Osteocyte (in vitro differentiated cells): Measurements from ENCODE around the gene LIN52. TPM values are rescaled to one million over a fixed set of nuclear protein-coding genes. Genes with fewer than 3 reads are reported as not detected.

Source experiments
- DNase-seq: peaks from one replicate; pipeline ENCODE4 v3.0.0; 2021; ENCODE audit warnings: mixed read lengths; ENCODE audit not compliant: unreplicated experiment; ENCODE audit errors: extremely low spot score
- H3K27ac Mint-ChIP-seq: one replicate; pipeline ENCODE4 v1.8.0; 2021; ENCODE audit warnings: mild to moderate bottlenecking, mixed read lengths; ENCODE audit not compliant: unreplicated experiment
- H3K27me3 Mint-ChIP-seq: one replicate; pipeline ENCODE4 v1.8.0; 2021; ENCODE audit warnings: mixed read lengths; ENCODE audit not compliant: unreplicated experiment
- H3K36me3 Mint-ChIP-seq: one replicate; pipeline ENCODE4 v1.8.0; 2021; ENCODE audit warnings: mixed read lengths; ENCODE audit not compliant: unreplicated experiment
- H3K4me1 Mint-ChIP-seq: one replicate; pipeline ENCODE4 v1.8.0; 2021; ENCODE audit warnings: mixed read lengths; ENCODE audit not compliant: unreplicated experiment
- H3K4me3 Mint-ChIP-seq: one replicate; pipeline ENCODE4 v1.8.0; 2021; ENCODE audit warnings: mild to moderate bottlenecking, moderate library complexity, mixed read lengths; ENCODE audit not compliant: unreplicated experiment
- H3K9me3 Mint-ChIP-seq: one replicate; pipeline ENCODE4 v1.8.0; 2021; ENCODE audit warnings: mixed read lengths; ENCODE audit not compliant: unreplicated experiment
- CTCF ChIP-seq: fragments of 200-600 bp; sonication (generic); IDR thresholded peaks from 2 replicates; pipeline ENCODE4 v1.5.0; 2021; ENCODE audit warnings: antibody characterized with exemption, mild to moderate bottlenecking, moderate library complexity
- total RNA-seq: library from RNA; stranded (reverse); gene quantifications from 2 replicates; pipeline ENCODE4 v1.2.1, GENCODE V29; 2021

Gene LIN52
- total RNA-seq, 1 donor from 2014 or later, result 9.0 TPM

GRCh38 chr14:74207943-74208342 is 123.2 kb downstream of the LIN52 start:
- Mint-ChIP-seq H3K4me1 (no peaks in the 10 kb centered on the region), H3K36me3 (peaks cover 3% of the 10 kb centered on the region), H3K9me3 (no peaks in the 10 kb centered on the region), H3K27ac (no peak overlapping the region), H3K4me3 (no peak overlapping the region), H3K27me3 (peaks cover 13% of the 10 kb centered on the region)
- TF ChIP-seq CTCF, result no peak
- no peak for DNase-seq

- DNase-seq, result no peak
- peaks cover 17% of the 10 kb centered on the region for H3K27me3 Mint-ChIP-seq
- TF ChIP-seq CTCF, result no peak
- no peak overlapping the region for H3K4me3 Mint-ChIP-seq
- no peaks in the 10 kb centered on the region for H3K4me1 Mint-ChIP-seq
- H3K27ac Mint-ChIP-seq, result no peak overlapping the region
- H3K36me3 Mint-ChIP-seq, result no peaks in the 10 kb centered on the region
- no peaks in the 10 kb centered on the region for H3K9me3 Mint-ChIP-seq
Measured at GRCh38 chr14:74208642-74209041, 123.9 kb downstream of the LIN52 start.

GRCh38 chr14:74211945-74212580 is 127.3 kb downstream of the LIN52 start:
- Mint-ChIP-seq H3K27ac (no peak overlapping the region), H3K36me3 (no peaks in the 10 kb centered on the region), H3K4me3 (no peak overlapping the region), H3K27me3 (peaks cover 28% of the 10 kb centered on the region), H3K9me3 (no peaks in the 10 kb centered on the region), H3K4me1 (no peaks in the 10 kb centered on the region)
- no peak for TF ChIP-seq CTCF
- no peak for DNase-seq

- Mint-ChIP-seq H3K27me3 (peaks cover 35% of the 10 kb centered on the region), H3K9me3 (no peaks in the 10 kb centered on the region), H3K4me3 (no peak overlapping the region), H3K4me1 (peaks cover 4% of the 10 kb centered on the region), H3K36me3 (no peaks in the 10 kb centered on the region), H3K27ac (no peak overlapping the region)
- no peak for TF ChIP-seq CTCF
- DNase-seq, result no peak
Measured at GRCh38 chr14:74213907-74214803, 129.4 kb downstream of the LIN52 start.

- no peaks in the 10 kb centered on the region for H3K36me3 Mint-ChIP-seq
- DNase-seq, result no peak
- H3K4me1 Mint-ChIP-seq, result peaks cover 4% of the 10 kb centered on the region
- TF ChIP-seq CTCF, result no peak
- no peak overlapping the region for H3K4me3 Mint-ChIP-seq
- peaks cover 39% of the 10 kb centered on the region for H3K27me3 Mint-ChIP-seq
- H3K27ac Mint-ChIP-seq, result no peak overlapping the region
- no peaks in the 10 kb centered on the region for H3K9me3 Mint-ChIP-seq
Measured at GRCh38 chr14:74216671-74217070, 131.9 kb downstream of the LIN52 start.
